ENCODE data around the gene EEFSEC. TPM values are rescaled to one million over a fixed set of nuclear protein-coding genes. Genes with fewer than 3 reads are reported as not detected.

EEFSEC gene
- total and polyA plus RNA-seq, 4 donors: 9.8 to 20.1 (median 11.6) TPM

GRCh38 chr3:128226795-128227395, 73.6 kb downstream of the EEFSEC start:
- Histone ChIP-seq H3K27me3 (ENCODE audit: control insufficient read depth in 3 of 3, insufficient read depth in 3 of 3, low read length in 2 of 3) (no peaks in the 10 kb centered on the region), H3K27ac (ENCODE audit: low read depth in 1 of 2, low read length in 1 of 2) (no peak overlapping the region), H3K4me3 (no peak overlapping the region), H3K4me1 (ENCODE audit: control insufficient read depth in 5 of 5, insufficient read depth in 5 of 5, low read length in 5 of 5) (peaks cover 0 to 47% (median 32%) of the 10 kb centered on the region in 5 donors), H3K9me3 (ENCODE audit: control insufficient read depth in 4 of 4, insufficient read depth in 3 of 4, low read length in 3 of 4) (peaks cover 0 to 6% (median 2%) of the 10 kb centered on the region in 4 donors), H3K9ac (ENCODE audit: insufficient read depth in 1 of 2, low read length in 2 of 2) (no peak overlapping the region), H3K36me3 (ENCODE audit: control insufficient read depth in 4 of 4, insufficient read depth in 4 of 4, low read length in 4 of 4) (no peaks in the 10 kb centered on the region)
- WGBS, 2 donors: 69 to 77% methylated on average over 5 of the region's 5 CpGs
- DNase-seq (peak in 2 of 3 donors; percentile 57 to 77), ATAC-seq (ENCODE audit: insufficient read depth, low FRiP score) (no peak)
- TF ChIP-seq CTCF (IDR thresholded peaks at IDR 0.05; ENCODE audit: control extremely low read depth, extremely low read depth): no peak

- DNase-seq (no peak), ATAC-seq (ENCODE audit: insufficient read depth, low FRiP score) (no peak)
- no peak overlapping the region for H3K4me3 ChIP-seq
- H3K9me3 ChIP-seq (ENCODE audit: control insufficient read depth in 4 of 4, insufficient read depth in 3 of 4, low read length in 3 of 4): peaks cover 0 to 6% (median 2%) of the 10 kb centered on the region in 4 donors
- H3K36me3 ChIP-seq (ENCODE audit: control insufficient read depth in 4 of 4, insufficient read depth in 4 of 4, low read length in 4 of 4): no peaks in the 10 kb centered on the region
- no peak overlapping the region for H3K27ac ChIP-seq (ENCODE audit: low read depth in 1 of 2, low read length in 1 of 2)
- no peak for TF ChIP-seq CTCF (IDR thresholded peaks at IDR 0.05; ENCODE audit: control extremely low read depth, extremely low read depth)
- H3K4me1 ChIP-seq (ENCODE audit: control insufficient read depth in 5 of 5, insufficient read depth in 5 of 5, low read length in 5 of 5): peaks cover 0 to 53% (median 36%) of the 10 kb centered on the region in 5 donors
- no peak overlapping the region for H3K9ac ChIP-seq (ENCODE audit: insufficient read depth in 1 of 2, low read length in 2 of 2)
- H3K27me3 ChIP-seq (ENCODE audit: control insufficient read depth in 3 of 3, insufficient read depth in 3 of 3, low read length in 2 of 3): no peaks in the 10 kb centered on the region
- 96 to 97% methylated on average over 4 of the region's 4 CpGs for WGBS, 2 donors
Observed at GRCh38 chr3:128227507-128227906, 74.2 kb downstream of the EEFSEC start.

- Histone ChIP-seq H3K4me3 (no peak overlapping the region), H3K9me3 (ENCODE audit: control insufficient read depth in 4 of 4, insufficient read depth in 3 of 4, low read length in 3 of 4) (no peaks in the 10 kb centered on the region), H3K36me3 (ENCODE audit: control insufficient read depth in 4 of 4, insufficient read depth in 4 of 4, low read length in 4 of 4) (no peaks in the 10 kb centered on the region), H3K27me3 (ENCODE audit: control insufficient read depth in 3 of 3, insufficient read depth in 3 of 3, low read length in 2 of 3) (no peaks in the 10 kb centered on the region), H3K27ac (ENCODE audit: low read depth in 1 of 2, low read length in 1 of 2) (no peak overlapping the region), H3K9ac (ENCODE audit: insufficient read depth in 1 of 2, low read length in 2 of 2) (no peak overlapping the region), H3K4me1 (ENCODE audit: control insufficient read depth in 5 of 5, insufficient read depth in 5 of 5, low read length in 5 of 5) (peaks cover 0 to 62% (median 41%) of the 10 kb centered on the region in 5 donors)
- no peak for TF ChIP-seq CTCF (IDR thresholded peaks at IDR 0.05; ENCODE audit: control extremely low read depth, extremely low read depth)
- ATAC-seq (ENCODE audit: insufficient read depth, low FRiP score) (no peak), DNase-seq (no peak)
- 97 to 98% methylated on average over 5 of the region's 5 CpGs for WGBS, 2 donors
Observed at GRCh38 chr3:128228366-128228910, 75.2 kb downstream of the EEFSEC start.

Measured in lung (tissue), 12 donors.